GM19372 (cell line): ENCODE measurements around the gene PNLIP.

Source experiments
- ATAC-seq: cut with Tn5 transposase; IDR thresholded peaks from one replicate; pipeline ENCODE4 v1.9.1; 2021; ENCODE audit warnings: mild to moderate bottlenecking, low read depth, moderate library complexity; ENCODE audit not compliant: unreplicated experiment

PNLIP gene

GRCh38 chr10:116567335-116567734 lies 21.6 kb downstream of the PNLIP start:
- no peak for ATAC-seq

- no peak for ATAC-seq
Measured at GRCh38 chr10:116574797-116575196, 29.1 kb downstream of the PNLIP start.

- ATAC-seq: no peak
Measured at GRCh38 chr10:116587878-116588591, 42.3 kb downstream of the PNLIP start.

- no peak for ATAC-seq
Measured at GRCh38 chr10:116588995-116589394, 43.3 kb downstream of the PNLIP start.

DNA sequence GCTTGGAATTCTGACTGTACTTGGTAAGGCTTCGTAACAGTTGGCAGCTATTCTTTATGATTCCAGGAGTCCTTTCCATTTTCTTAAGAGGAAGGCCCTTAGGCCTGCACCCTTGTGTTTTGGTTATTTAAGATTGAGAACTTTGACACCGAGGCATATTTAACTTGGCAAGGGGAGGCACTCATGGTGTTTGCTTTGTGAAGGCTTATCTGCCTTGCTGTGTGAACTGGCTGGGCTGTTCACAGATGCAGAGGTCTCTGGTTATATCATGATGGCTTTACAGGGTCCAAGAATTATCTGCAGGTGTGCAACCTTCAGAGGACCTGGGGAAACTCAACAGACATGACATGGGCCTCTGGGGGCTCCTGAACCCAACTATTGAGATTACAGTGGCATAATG lies 44.2 kb downstream of the PNLIP start:
- no peak for ATAC-seq

- no peak for ATAC-seq
Measured at GRCh38 chr10:116590590-116591444, 45.1 kb downstream of the PNLIP start, which contains the start of gene PNLIPRP1. Gene PNLIPRP1, plus strand, starts transcription at chr10:116590959. Its CDS starts 171 bp downstream, at chr10:116591130.

DNA sequence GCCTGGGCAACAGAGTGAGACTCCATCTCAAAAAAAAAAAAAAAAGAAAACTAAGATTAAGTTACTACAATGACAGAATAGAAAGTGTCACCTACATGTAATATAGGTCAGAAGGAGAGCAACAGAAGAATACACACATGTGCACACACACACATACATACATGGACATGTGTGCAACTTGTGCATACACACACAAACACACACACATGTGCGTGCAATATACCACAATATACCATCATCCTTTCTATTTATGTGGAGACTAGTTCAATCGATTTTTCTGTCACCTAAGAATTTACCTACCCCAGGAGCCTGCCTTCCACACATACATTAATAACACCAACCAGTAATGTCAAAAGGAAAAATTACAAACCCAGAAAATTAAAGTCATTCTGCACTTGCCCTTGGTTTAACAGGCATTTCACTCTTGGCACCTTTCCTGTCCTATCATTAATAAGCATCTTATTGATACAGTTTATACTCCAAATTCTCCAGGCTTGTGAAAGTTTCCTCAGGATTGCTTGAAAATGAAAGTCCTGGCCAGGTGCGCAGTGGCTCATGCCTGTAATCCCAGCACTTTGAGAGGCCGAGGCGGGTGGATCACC lies 47.5 kb downstream of the PNLIP start:
- no peak for ATAC-seq

DNA sequence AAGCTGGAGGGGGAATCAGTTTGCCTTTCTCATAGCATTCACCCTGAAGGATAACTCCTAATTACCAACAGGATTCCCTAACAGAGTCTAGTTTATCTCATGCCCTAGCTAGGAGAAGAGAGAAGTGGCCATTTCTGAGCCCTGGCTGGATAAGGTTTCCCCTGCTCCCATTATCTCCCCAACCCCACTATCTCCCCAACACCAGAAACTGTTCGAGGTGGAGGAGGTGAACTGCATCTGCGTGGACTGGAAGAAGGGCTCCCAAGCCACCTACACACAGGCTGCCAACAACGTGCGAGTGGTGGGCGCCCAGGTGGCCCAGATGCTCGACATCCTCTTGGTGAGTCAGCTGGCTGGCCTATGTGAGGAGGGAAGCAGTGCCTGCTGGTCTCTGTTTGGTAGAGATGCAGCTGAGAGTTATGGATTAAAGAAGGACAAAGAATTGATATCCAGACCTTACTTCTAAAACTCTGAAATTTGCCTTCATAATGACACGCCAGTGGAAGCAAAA lies 48.8 kb downstream of the PNLIP start:
- no peak for ATAC-seq

- ATAC-seq: no peak
Measured at GRCh38 chr10:116596062-116596461, 50.3 kb downstream of the PNLIP start.

- no peak for ATAC-seq
Measured at GRCh38 chr10:116597543-116597942, 51.8 kb downstream of the PNLIP start.

DNA sequence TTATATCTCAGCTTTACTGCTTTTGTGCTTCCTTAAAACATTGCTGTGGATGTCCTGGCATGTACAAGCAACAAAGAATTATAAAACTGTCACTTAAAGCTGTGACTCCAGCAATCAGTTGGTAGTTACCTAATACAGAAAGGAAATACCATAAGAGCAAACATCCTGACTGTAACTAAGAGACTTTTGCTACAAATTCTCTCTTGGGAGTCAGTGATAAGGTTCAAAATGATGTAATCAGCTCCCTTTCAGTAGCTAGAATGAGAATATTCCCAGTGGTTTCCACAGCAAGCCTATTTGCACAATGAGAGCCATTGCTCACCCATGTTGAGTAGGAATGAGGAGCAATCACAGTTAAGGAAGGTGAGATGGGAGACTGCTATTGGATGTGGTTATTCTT lies 52.6 kb downstream of the PNLIP start:
- ATAC-seq: no peak

DNA sequence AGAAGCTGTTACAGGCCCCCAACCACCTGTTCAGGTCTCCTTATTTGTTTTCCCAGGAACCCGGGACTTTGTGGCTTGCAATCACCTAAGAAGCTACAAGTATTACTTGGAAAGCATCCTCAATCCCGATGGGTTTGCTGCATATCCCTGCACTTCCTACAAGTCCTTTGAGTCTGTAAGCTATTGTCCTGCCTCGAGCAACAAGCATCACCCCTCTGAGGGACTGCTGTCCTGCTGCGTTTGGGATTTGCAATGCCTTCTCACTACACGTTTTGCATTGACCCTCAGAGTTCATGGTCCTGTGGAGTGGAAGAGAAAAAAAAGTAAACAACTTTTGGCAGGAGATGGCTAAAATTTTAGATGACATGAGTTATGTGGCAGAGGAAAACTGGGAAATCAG lies 54.3 kb downstream of the PNLIP start:
- ATAC-seq: no peak

GRCh38 chr10:116602648-116603400 lies 57.1 kb downstream of the PNLIP start:
- ATAC-seq: no peak

GRCh38 chr10:116606061-116606483 lies 60.3 kb downstream of the PNLIP start:
- no peak for ATAC-seq

DNA sequence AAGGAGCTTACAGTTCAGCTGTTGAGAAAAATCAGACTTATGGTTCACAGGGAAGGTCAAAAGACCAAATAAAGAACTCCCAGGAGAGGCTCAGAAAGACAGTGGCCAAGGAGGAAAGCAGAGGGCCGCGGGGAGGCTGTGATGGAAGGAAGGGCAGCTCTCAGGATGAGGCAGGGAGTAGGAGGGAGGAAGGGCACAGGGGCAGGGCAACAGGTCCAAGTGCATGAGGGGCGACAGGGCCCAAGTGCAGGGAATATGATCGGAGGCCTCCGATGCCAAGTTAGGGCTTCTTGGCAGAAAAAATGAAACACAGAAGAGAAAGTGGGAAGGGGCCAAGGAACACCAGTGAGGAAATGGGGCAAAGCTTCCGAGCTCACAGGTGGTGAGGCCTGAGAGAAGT lies 61.6 kb downstream of the PNLIP start:
- ATAC-seq: no peak

DNA sequence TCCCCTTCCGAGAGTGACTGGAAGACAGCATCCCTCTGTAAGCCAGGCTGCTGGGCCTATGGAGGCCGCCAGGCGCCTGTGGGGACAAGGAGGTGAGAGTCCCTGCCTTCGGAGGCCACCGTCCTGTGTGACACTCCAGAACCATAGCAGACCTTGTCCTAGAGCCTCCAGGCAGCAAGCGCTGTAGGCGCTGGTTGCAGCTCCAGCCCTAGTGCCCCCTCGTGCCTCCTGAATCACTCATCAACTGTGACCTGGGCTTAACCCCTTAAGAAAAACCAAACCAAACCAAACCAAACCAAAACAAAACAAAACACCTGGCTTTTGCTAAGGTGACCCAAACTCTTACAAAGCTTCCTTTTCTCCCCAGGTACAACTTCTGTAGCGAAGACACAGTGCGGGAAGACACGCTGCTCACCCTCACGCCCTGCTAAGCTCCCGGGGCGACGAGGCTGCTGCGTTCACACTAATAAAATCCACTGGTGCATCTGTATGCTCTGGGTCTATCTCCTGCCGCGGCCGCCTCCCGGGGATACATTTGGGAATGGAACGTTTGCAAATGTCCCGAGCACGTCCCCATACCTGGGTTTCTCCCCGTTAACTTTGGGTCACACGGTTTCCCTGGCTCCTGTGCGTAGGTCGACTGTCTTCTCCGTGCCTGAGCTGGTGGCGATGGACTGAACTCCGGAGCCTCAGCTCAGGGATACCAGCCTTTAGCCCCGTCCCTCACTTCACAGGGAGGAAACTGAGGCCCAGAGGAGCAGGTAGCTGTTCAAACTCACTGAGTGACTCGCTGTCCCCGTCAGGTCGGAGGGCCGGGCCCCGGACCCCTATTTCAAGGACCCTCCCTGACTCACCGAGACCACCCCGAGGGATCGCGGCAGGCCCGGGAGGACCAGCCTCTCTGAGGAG lies 63.2 kb downstream of the PNLIP start:
- no peak for ATAC-seq

DNA sequence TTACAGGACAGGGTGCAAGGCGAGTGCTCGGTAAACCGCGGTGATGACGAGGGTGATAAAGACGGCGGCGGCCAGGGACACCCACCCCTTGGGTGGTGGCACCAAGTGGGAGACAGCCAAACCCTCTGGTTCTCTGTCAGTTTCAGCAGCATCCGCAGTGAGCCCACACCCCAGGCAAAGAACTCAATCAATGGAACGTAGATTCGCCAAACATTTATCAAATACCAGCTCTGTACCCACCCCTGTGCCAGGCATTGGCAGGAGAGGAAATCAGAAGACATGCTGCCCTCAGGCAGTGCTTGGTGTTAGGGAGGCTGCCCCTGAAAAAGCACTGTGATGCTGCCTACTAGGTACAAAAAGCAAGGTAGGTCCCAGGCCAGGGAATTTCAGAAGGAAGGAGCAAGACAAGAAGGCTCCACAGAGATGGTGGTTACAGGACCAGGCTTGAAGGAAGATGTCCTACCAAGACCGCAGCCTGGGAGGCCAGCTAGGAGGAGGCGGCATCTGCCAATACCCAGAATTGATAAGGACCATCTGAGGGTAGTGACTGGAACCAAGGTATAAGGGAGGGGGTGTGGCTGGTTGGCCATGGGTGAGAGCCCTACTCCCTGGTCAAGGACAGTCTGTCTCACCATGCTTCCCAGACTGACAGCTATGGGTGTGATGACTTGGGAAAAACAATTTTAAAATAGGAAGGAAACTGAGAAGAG lies 64.9 kb downstream of the PNLIP start:
- no peak for ATAC-seq

- ATAC-seq: no peak
Measured at GRCh38 chr10:116611153-116611545, 65.4 kb downstream of the PNLIP start.
